HepG2 (cell line): Measurements from ENCODE around the gene SEZ6L. TPM values are rescaled to one million over a fixed set of nuclear protein-coding genes. Genes with fewer than 3 reads are reported as not detected.

Experiments
- ATAC-seq: fragments of 200-7000 bp; cut with Tn5 transposase; 3 replicates; pipeline ENCODE4 v1.9.1; 2020; ENCODE audit warnings: mild to moderate bottlenecking, moderate library complexity
- BruUV-seq: library from RNA; stranded (reverse); fragments of 400-500 nt; replicated peaks from 2 replicates; lab custom pipeline; 2021; lab: Mats Ljungman, UMichigan
- CTCF ChIA-PET: fragments of 300-600 bp; formaldehyde crosslinking; extraction: SDS; loops from one replicate; lab custom pipeline; 2021; ENCODE audit warnings: low total read pairs, inconsistent platforms, low intra/inter-chr PET ratio; lab: Yijun Ruan, JAX
- POLR2A ChIA-PET: fragments of 350-600 bp; sonication (Branson Sonifier 250); formaldehyde crosslinking; loops from one replicate; lab custom pipeline; 2020; ENCODE audit warnings: antibody characterized with exemption, inconsistent platforms; lab: Yijun Ruan, JAX
- DNase-seq: peaks from one replicate; pipeline ENCODE4 v3.0.0-alpha.2; 2015; ENCODE audit warnings: low spot score
- FAIRE-seq: peaks from 3 replicates; lab custom pipeline; 2011; peaks lifted over from hg19 to GRCh38; lab: Jason Lieb, UNC
- H2AFZ ChIP-seq: one replicate; pipeline ENCODE4 v1.6.1; 2011; ENCODE audit warnings: low read length, inconsistent platforms
- H3K27ac ChIP-seq: fragments of 300-600 bp; 3 replicates; pipeline ENCODE4 v1.8.0; 2011; ENCODE audit warnings: mixed run types, mild to moderate bottlenecking, mixed read lengths, low read length, inconsistent platforms; ENCODE audit not compliant: insufficient read depth; ENCODE audit errors: extremely low read length
- H3K27me3 ChIP-seq, 2 experiments: fragments of 200-600 bp in 1 of 2; 2 replicates in 1 of 2; 3 replicates in 1 of 2; pipeline versions ENCODE4 v1.6.0 to v1.8.0; 2011; ENCODE audit warnings: low read length in 2 of 2, mild to moderate bottlenecking in 2 of 2, moderate library complexity in 2 of 2, inconsistent platforms in 1 of 2; ENCODE audit not compliant: insufficient read depth in 2 of 2, control insufficient read depth in 1 of 2
- H3K36me3 ChIP-seq, 2 experiments: fragments of 200-600 bp in 1 of 2; replicated peaks in 1 of 2; 2 replicates in 1 of 2; 3 replicates in 1 of 2; pipeline versions ENCODE4 v1.5.1 to v1.8.0; 2011; ENCODE audit warnings: low read length in 2 of 2, inconsistent platforms in 1 of 2; ENCODE audit not compliant: insufficient read depth in 2 of 2, control insufficient read depth in 1 of 2
- H3K4me1 ChIP-seq: 2 replicates; pipeline ENCODE4 v1.5.1; 2012; ENCODE audit warnings: low read length, inconsistent platforms; ENCODE audit not compliant: insufficient read depth
- H3K4me2 ChIP-seq: 2 replicates; pipeline ENCODE4 v1.6.0; 2011; ENCODE audit warnings: low read depth, low read length, inconsistent platforms
- H3K4me3 ChIP-seq, 3 experiments: fragments of 200-600 bp in 1 of 3; sonication (generic), shearing (Covaris generic) in 1 of 3; replicated peaks in 1 of 3; 2 replicates each; pipeline ENCODE4 v1.5.1; 2011 to 2016; ENCODE audit warnings: low read length in 3 of 3, inconsistent platforms in 2 of 3, low read depth in 2 of 3, mild to moderate bottlenecking in 2 of 3, control low read depth in 1 of 3, mixed read lengths in 1 of 3; ENCODE audit not compliant: insufficient read depth in 1 of 3
- H3K79me2 ChIP-seq: one replicate; pipeline ENCODE4 v1.6.1; 2011; ENCODE audit warnings: low read length, inconsistent platforms; ENCODE audit not compliant: insufficient read depth
- H3K9ac ChIP-seq: 2 replicates; pipeline ENCODE4 v1.6.0; 2011; ENCODE audit warnings: mild to moderate bottlenecking, low read depth, low read length, inconsistent platforms; ENCODE audit not compliant: insufficient read depth
- H3K9me3 ChIP-seq: 2 replicates; pipeline ENCODE4 v1.5.1; 2012; ENCODE audit warnings: mild to moderate bottlenecking, low read length
- H4K20me1 ChIP-seq: 2 replicates; pipeline ENCODE4 v1.6.0; 2011; ENCODE audit warnings: inconsistent platforms, mild to moderate bottlenecking, low read length, moderate library complexity; ENCODE audit not compliant: insufficient read depth
- AHR ChIP-seq: IDR thresholded peaks from 2 replicates; pipeline ENCODE4 v1.6.1; 2018; ENCODE audit warnings: missing genetic modification reagents, missing compliant biosample characterization
- CBX1 ChIP-seq: IDR thresholded peaks from one replicate; pipeline ENCODE4 v1.6.1; 2016; ENCODE audit warnings: antibody characterized with exemption, low read depth
- CEBPB ChIP-seq: IDR thresholded peaks from 2 replicates; pipeline ENCODE4 v1.6.1; 2011; ENCODE audit warnings: low read depth, low read length, improper control_type of control experiment, borderline replicate concordance
- CSRNP1 ChIP-seq: sonication (generic); formaldehyde crosslinking; IDR thresholded peaks from 2 replicates; pipeline ENCODE4 v1.8.1; 2023; ENCODE audit warnings: mild to moderate bottlenecking, missing genetic modification reagents
- KAT2B ChIP-seq: fragments of 150-350 bp; IDR thresholded peaks from 2 replicates; pipeline ENCODE4 v1.6.1; 2014; ENCODE audit warnings: low read depth, low read length, borderline replicate concordance
- KMT2A ChIP-seq: sonication (generic); formaldehyde crosslinking; IDR thresholded peaks from 2 replicates; pipeline ENCODE4 v1.4.0; 2020; ENCODE audit warnings: missing genetic modification reagents
- PPARG ChIP-seq: conservative IDR thresholded peaks from 2 replicates; pipeline ENCODE4 v1.6.1; 2016; ENCODE audit warnings: missing biosample characterization, missing genetic modification reagents
- U2AF1 ChIP-seq: fragments of 200-400 bp; formaldehyde crosslinking; optimal IDR thresholded peaks from 2 replicates; pipeline ENCODE3; 2017; ENCODE audit warnings: mild to moderate bottlenecking, low read depth, low read length
- ZBTB3 ChIP-seq: sonication (generic); formaldehyde crosslinking; IDR thresholded peaks from 2 replicates; pipeline ENCODE4 v1.4.0; 2020; ENCODE audit warnings: low read depth, mild to moderate bottlenecking, moderate library complexity, missing genetic modification reagents, borderline replicate concordance
- ZNF124 ChIP-seq: sonication (generic); formaldehyde crosslinking; IDR thresholded peaks from 2 replicates; pipeline ENCODE4 v1.4.0; 2020; ENCODE audit warnings: missing genetic modification reagents
- ZNF274 ChIP-seq: sonication (generic); formaldehyde crosslinking; IDR thresholded peaks from 2 replicates; pipeline ENCODE4 v1.5.1; 2020; ENCODE audit warnings: mild to moderate bottlenecking, missing genetic modification reagents
- ZNF275 ChIP-seq: sonication (generic); formaldehyde crosslinking; IDR thresholded peaks from 2 replicates; pipeline ENCODE4 v1.8.0; 2022; ENCODE audit warnings: missing genetic modification reagents, mild to moderate bottlenecking, inconsistent platforms, borderline replicate concordance
- ZNF674 ChIP-seq: sonication (generic); formaldehyde crosslinking; IDR thresholded peaks from 2 replicates; pipeline ENCODE4 v1.5.0; 2020; ENCODE audit warnings: low read depth, mild to moderate bottlenecking, missing genetic modification reagents
- ZNF704 ChIP-seq: sonication (generic); formaldehyde crosslinking; IDR thresholded peaks from 2 replicates; pipeline ENCODE4 v1.8.1; 2023; ENCODE audit warnings: mild to moderate bottlenecking, inconsistent platforms, moderate library complexity, missing genetic modification reagents, borderline replicate concordance
- ZSCAN29 ChIP-seq: sonication (generic); formaldehyde crosslinking; conservative IDR thresholded peaks from 2 replicates; pipeline ENCODE4 v1.4.0; 2020; ENCODE audit warnings: mild to moderate bottlenecking, missing genetic modification reagents
- WGBS: methylation state at CpG from one replicate; pipeline ENCODE4 v1.1.6; 2017; ENCODE audit warnings: low lambda C conversion rate; 5-methylcytosine and 5-hydroxymethylcytosine counted together
- in situ Hi-C: cut with HindIII; loops from 2 replicates; pipeline ENCODE4 v1.10.0; 2017; ENCODE audit warnings: low pct_unique_long_range_greater_than_20kb; ENCODE audit not compliant: extremely low pct_ligation_motif_present
- intact Hi-C: fragments of 100-400 bp; cut with micrococcal nuclease; formaldehyde crosslinking; loops from one replicate; pipeline ENCODE4 v1.10.0; 2022; ENCODE audit not compliant: unreplicated experiment
- polyA plus RNA-seq, 8 experiments: library from polyadenylated mRNA; depleted of rRNA in 3 of 8; stranded (reverse) in 7 of 8; unstranded in 1 of 8; fragments of >200 nt; fragmentation: Illumina TruSeq in 4 of 8; extraction: Trizol in 4 of 8; gene quantifications; 2 replicates each; pipeline versions ENCODE4 v1.2.1 to v1.2.3, GENCODE V29; 2011 to 2016; ENCODE audit warnings: low read depth in 4 of 8, missing spikeins in 1 of 8, mixed read lengths in 1 of 8; ENCODE audit not compliant: insufficient read depth in 1 of 8
- total RNA-seq, 5 experiments: library from RNA; depleted of rRNA; stranded (reverse); fragments of >200 nt; fragmentation: Illumina TruSeq; extraction: Trizol; gene quantifications; 2 replicates each; pipeline ENCODE4 v1.2.3, GENCODE V29; 2016; ENCODE audit warnings: low read depth in 1 of 5

Gene SEZ6L
- total and polyA plus RNA-seq, 2 of the 13 experiments (the other 11 are each of a cell fraction or from before 2014, with no cell fraction given): not detected

- TF ChIP-seq ZNF704 (CRISPR knock-in tag): no peak
These were observed 102.2 kb downstream of the SEZ6L start (continued) for GRCh38 chr22:26271427-26271826.

- intact Hi-C loops: no loop called here
These were observed 103.9 kb downstream of the SEZ6L start for GRCh38 chr22:26273011-26273675.

More at GRCh38 chr22:26273011-26273675, 103.9 kb downstream of the SEZ6L start:
- Histone ChIP-seq H3K79me2 (no peaks in the 10 kb centered on the region), H3K4me3 (no peak overlapping the region), H3K9ac (no peak overlapping the region), H3K4me1 (no peaks in the 10 kb centered on the region), H3K27me3 (peaks cover 0 to 2% of the 10 kb centered on the region in 2 experiments; a peak in 1 of 5 replicates), H2AFZ (no peak overlapping the region), H3K27ac (no peak overlapping the region), H3K36me3 (no peaks in the 10 kb centered on the region), H4K20me1 (no peaks in the 10 kb centered on the region), H3K9me3 (no peaks in the 10 kb centered on the region), H3K4me2 (no peak overlapping the region)
- POLR2A ChIA-PET: no interaction called here
- no TSS peak for BruUV-seq
- no peak for TF ChIP-seq ZBTB3
- no peak for TF ChIP-seq PPARG
- no peak for TF ChIP-seq CSRNP1
- no peak for TF ChIP-seq KMT2A (CRISPR knock-in tag)
- no peak for TF ChIP-seq ZNF275 (CRISPR knock-in tag)
- no peak for TF ChIP-seq ZNF124 (CRISPR knock-in tag)
- TF ChIP-seq U2AF1: no peak
- no peak for TF ChIP-seq CBX1
- TF ChIP-seq KAT2B: no peak
- TF ChIP-seq AHR (CRISPR knock-in tag): no peak
- TF ChIP-seq ZNF674: no peak
- TF ChIP-seq CEBPB: no peak
- TF ChIP-seq ZSCAN29 (CRISPR knock-in tag): no peak
- no peak for TF ChIP-seq ZNF274 (CRISPR knock-in tag)
- FAIRE-seq (no peak), DNase-seq (no peak), ATAC-seq (no peak)
- in situ Hi-C loops: no loop called here
- WGBS: 45% methylated on average over 2 of the region's 12 CpGs
- CTCF ChIA-PET: no interaction called here
